Transverse colon (tissue), 4 donors: Measurements from ENCODE around the gene EFNB3. TPM values are rescaled to one million over a fixed set of nuclear protein-coding genes. Genes with fewer than 3 reads are reported as not detected.

Source experiments
- DNase-seq: peaks from one replicate; pipeline ENCODE4 v3.0.0-alpha.2; 2019
- H3K27ac ChIP-seq, 4 donors: fragments of 200-600 bp; sonication (generic); 2 replicates each; pipeline ENCODE4 v1.5.1; 2016 to 2018; ENCODE audit warnings: inconsistent platforms in 4 of 4
- H3K27me3 ChIP-seq: fragments of 200-600 bp; sonication (generic); 2 replicates; pipeline ENCODE4 v1.5.1; 2017; ENCODE audit warnings: inconsistent platforms
- H3K36me3 ChIP-seq, 4 donors: fragments of 200-600 bp; sonication (generic); 2 replicates each; pipeline ENCODE4 v1.5.1; 2017 to 2019; ENCODE audit warnings: inconsistent platforms in 4 of 4
- H3K4me1 ChIP-seq, 4 donors: fragments of 200-600 bp; sonication (generic); 2 replicates each; pipeline ENCODE4 v1.5.1; 2017 to 2020; ENCODE audit warnings: inconsistent platforms in 4 of 4
- H3K4me3 ChIP-seq, 4 donors: fragments of 200-600 bp; sonication (generic); 1 replicate in 1 of 4; 2 replicates in 3 of 4; pipeline versions ENCODE4 v1.5.1 to v1.6.1; 2017 to 2019; ENCODE audit warnings: inconsistent platforms in 4 of 4
- H3K9me3 ChIP-seq, 2 donors: fragments of 200-600 bp; sonication (generic); 2 replicates each; pipeline ENCODE4 v1.5.1; 2017 to 2019; ENCODE audit warnings: inconsistent platforms in 2 of 2
- CTCF ChIP-seq, 5 experiments: fragments of 200-600 bp in 3 of 5; fragments of 450-650 bp in 2 of 5; sonication (generic) in 3 of 5; IDR thresholded peaks; 1 replicate in 2 of 5; 2 replicates in 3 of 5; pipeline ENCODE4 v1.5.1; 2016 to 2017; ENCODE audit warnings: antibody characterized with exemption in 5 of 5, inconsistent platforms in 3 of 5, mild to moderate bottlenecking in 2 of 5, moderate library complexity in 1 of 5
- EP300 ChIP-seq: sonication (generic); formaldehyde crosslinking; IDR thresholded peaks from one replicate; pipeline ENCODE4 v1.6.1; 2017; ENCODE audit warnings: antibody characterized with exemption, low read depth
- POLR2A ChIP-seq: fragments of 450-650 bp; IDR thresholded peaks from one replicate; pipeline ENCODE4 v1.6.1; 2016; ENCODE audit warnings: antibody characterized with exemption, mild to moderate bottlenecking, moderate library complexity
- POLR2AphosphoS5 ChIP-seq, 3 donors: sonication (generic); formaldehyde crosslinking; IDR thresholded peaks; one replicate each; pipeline ENCODE4 v1.6.1; 2016; ENCODE audit warnings: antibody characterized with exemption in 3 of 3
- WGBS, 2 donors: methylation state at CpG; one replicate each; pipeline ENCODE4 v1.1.5; 2018; ENCODE audit warnings: low coverage in 1 of 2; 5-methylcytosine and 5-hydroxymethylcytosine counted together
- in situ Hi-C, 4 donors: fragments of 200-750 bp; cut with MboI; loops; one replicate each; pipeline versions ENCODE4 v1.15.0 to v1.15.1; 2017; ENCODE audit warnings: low sequenced_read_pairs in 3 of 4, low pct_ligation_motif_present in 1 of 4, low pct_unique_long_range_greater_than_20kb in 1 of 4
- intact Hi-C: fragments of 100-400 bp; cut with DNase I; formaldehyde crosslinking; loops from one replicate; pipeline ENCODE4 v1.15.1; 2023; ENCODE audit warnings: low total_unique reads
- total RNA-seq, 4 donors: library from RNA; depleted of rRNA; stranded (reverse); fragments of >200 nt; gene quantifications; one replicate each; pipeline ENCODE4 v1.1.0, GENCODE V29; 2016

EFNB3 gene
- total RNA-seq, 4 donors from 2014 or later, result 0.32 to 0.41 TPM; not detected in 2

GRCh38 chr17:7715936-7716886 is 11.2 kb downstream of the EFNB3 start:
- TF ChIP-seq POLR2A, result no peak
- no peak for TF ChIP-seq EP300
- TF ChIP-seq CTCF (IDR thresholded peaks at IDR 0.05), result no peak
- TF ChIP-seq POLR2AphosphoS5 (IDR thresholded peaks at IDR 0.05), result no peak
- Histone ChIP-seq H3K4me3 (peak overlapping the region; percentile 33 to 46 (median 42)), H3K27ac (peak overlapping the region in 3 of 4 donors; percentile 8 to 68 (median 44)), H3K27me3 (peaks cover 66% of the 10 kb centered on the region), H3K4me1 (peaks cover 9 to 23% (median 18%) of the 10 kb centered on the region in 4 donors), H3K9me3 (no peaks in the 10 kb centered on the region), H3K36me3 (no peaks in the 10 kb centered on the region)
- intact Hi-C loops (no loop called here), in situ Hi-C loops (no loop called here)
- 18 to 28% methylated on average over 6 to 20 of the region's 20 CpGs for WGBS, 2 donors
- DNase-seq, result no peak

DNA sequence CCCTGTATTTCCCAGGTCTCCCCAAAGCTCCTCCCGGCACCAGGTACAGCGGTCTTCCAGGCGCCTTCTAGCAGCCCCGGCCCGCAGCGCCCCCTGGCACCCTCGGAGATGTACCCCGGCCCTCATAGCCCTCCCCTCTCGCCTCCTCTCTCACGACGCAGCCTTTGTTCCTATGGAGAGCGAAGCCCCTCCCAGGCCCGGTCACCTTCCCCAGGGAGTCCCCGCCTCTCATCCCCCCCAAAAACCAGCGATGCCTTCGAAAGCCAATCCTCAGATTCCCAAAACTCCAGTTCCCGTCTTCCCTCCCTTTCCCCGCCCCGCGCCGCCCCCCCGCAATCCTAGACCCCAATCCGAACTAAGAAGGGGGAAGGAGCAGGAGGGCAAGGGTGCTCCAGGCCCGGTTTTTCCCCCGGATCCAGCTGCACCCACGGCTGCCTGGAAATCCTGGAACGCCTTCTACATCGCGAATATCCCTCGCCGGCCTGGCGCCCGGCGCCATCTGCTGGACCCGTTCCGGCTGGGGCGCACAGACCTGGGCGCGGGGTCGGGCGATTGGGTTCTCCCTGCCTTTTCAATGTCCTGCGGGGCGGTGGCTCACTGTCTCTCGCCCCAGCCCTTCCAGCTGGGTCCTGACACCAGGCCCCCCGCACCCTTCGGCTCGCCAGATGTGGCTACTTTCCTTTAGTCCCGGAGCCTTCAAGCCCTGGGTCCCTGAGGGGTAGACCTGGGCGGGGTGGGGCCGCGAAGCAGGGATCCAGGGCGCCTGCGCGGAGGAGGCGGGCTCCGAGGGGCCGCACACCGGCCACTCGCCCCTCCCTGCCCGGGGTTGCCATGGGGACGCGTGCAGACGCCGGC is 12.1 kb downstream of the EFNB3 start, which contains the start of gene DNAH2:
DNAH2 (plus strand) TSS at position 844 of the 855 bp plus-strand sequence. CDS start 1,991 bp downstream, outside the sequence.
- Histone ChIP-seq H3K4me1 (peaks cover 9 to 23% (median 18%) of the 10 kb centered on the region in 4 donors), H3K27ac (peak within 1 kb of the TSS; percentile 8 to 68 (median 35)), H3K27me3 (peaks cover 60% of the 10 kb centered on the region), H3K9me3 (no peaks in the 10 kb centered on the region), H3K36me3 (no peaks in the 10 kb centered on the region), H3K4me3 (peak within 1 kb of the TSS; percentile 33 to 46 (median 42))
- in situ Hi-C loops (no loop called here), intact Hi-C loops (no loop called here)
- peak; percentile 78 for DNase-seq
- 0 to 1% methylated on average over 7 to 57 of the region's 64 CpGs for WGBS, 2 donors
- TF ChIP-seq POLR2A (no peak), CTCF (IDR thresholded peaks at IDR 0.05) (peak; percentile 17 to 39 (median 33))

DNA sequence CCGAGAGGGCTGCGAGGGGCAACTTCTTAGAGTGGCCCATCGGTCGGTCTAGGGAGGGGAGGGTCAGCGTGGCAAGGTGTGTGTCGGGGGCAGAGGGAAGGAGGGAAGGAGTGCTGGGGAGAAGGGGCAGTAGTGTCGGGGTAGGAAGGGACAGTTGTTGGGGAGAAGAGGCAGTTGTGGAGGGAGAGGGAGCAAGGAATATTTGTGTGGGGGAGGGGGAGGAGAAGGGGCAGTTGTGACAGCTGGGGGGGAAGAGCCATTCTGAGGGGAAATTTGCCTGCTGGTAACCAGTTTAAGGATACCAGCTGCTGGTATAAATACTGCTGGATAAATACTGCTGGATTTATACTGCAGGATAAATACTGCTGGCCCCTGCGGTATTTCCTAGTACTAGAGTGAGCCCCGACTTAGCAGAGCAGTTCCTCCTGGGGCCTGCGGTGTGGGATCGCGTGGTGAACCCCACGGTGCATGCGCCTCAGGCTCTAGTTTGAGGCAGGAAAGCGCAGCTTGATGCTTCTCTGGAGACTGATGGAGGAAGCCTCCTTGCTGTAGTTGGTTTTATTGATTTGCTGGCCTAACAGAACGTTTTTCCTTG is 12.9 kb downstream of the EFNB3 start:
- in situ Hi-C loops, result no loop called here
- Histone ChIP-seq H3K4me3 (peak overlapping the region; percentile 33 to 46 (median 42)), H3K4me1 (peaks cover 9 to 23% (median 18%) of the 10 kb centered on the region in 4 donors), H3K36me3 (no peaks in the 10 kb centered on the region), H3K9me3 (no peaks in the 10 kb centered on the region), H3K27ac (peak overlapping the region in 3 of 4 donors; percentile 8 to 68 (median 44)), H3K27me3 (peaks cover 59% of the 10 kb centered on the region)
- intact Hi-C loops, result no loop called here
- no peak for TF ChIP-seq EP300
- TF ChIP-seq POLR2AphosphoS5 (IDR thresholded peaks at IDR 0.05), result no peak
- no peak for TF ChIP-seq POLR2A
- no peak for TF ChIP-seq CTCF (IDR thresholded peaks at IDR 0.05)
- DNase-seq, result no peak
- WGBS, 2 donors, result 0 to 4% methylated on average over 1 to 16 of the region's 16 CpGs
